Measurements from ENCODE around the gene CRK.
"Not testable (repeated sequence)": the region's sequence is repeated elsewhere in the genome, so short reads cannot be mapped to it uniquely, and the experiment has no call there.

Gene CRK

DNA sequence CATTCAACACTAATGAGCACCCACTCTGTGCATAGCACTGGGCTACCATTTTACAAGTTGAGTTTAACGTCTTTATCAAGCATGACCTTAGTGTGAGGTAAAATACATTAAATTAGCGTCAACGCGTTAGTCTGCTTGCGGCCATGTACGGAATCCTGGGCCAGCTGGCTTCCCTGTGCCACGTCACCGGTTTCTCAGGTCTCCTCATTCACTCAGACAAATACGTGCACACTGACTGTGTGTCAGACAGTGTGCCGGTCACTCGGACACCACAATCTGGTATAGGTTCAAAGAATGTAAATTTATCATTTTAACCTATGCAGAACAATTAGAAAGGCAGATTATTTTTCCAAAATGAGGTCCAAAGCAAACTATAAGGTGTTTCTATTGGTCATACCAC lies 34.6 kb downstream of the CRK start:
- H3K4me2 ChIP-seq (ENCODE audit: low read depth, low read length) = no peak overlapping the region
- no peaks in the 10 kb centered on the region for H3K4me1 ChIP-seq (ENCODE audit: low read length)
- H3K9me3 ChIP-seq (replicated peaks; ENCODE audit: insufficient read depth, low read length) = no peaks in the 10 kb centered on the region
- no peaks in the 10 kb centered on the region for H3K9me2 ChIP-seq (replicated peaks; ENCODE audit: insufficient read depth, low read length)
- 0 out of 2 replicates have a peak, but pooled peaks cover 3% of the 10 kb centered on the region for H3K36me3 ChIP-seq (replicated peaks; ENCODE audit: insufficient read depth, low read length)
- H3K79me2 ChIP-seq (ENCODE audit: low read length) = peaks cover 21% of the 10 kb centered on the region
- TF ChIP-seq, protein P1, sequence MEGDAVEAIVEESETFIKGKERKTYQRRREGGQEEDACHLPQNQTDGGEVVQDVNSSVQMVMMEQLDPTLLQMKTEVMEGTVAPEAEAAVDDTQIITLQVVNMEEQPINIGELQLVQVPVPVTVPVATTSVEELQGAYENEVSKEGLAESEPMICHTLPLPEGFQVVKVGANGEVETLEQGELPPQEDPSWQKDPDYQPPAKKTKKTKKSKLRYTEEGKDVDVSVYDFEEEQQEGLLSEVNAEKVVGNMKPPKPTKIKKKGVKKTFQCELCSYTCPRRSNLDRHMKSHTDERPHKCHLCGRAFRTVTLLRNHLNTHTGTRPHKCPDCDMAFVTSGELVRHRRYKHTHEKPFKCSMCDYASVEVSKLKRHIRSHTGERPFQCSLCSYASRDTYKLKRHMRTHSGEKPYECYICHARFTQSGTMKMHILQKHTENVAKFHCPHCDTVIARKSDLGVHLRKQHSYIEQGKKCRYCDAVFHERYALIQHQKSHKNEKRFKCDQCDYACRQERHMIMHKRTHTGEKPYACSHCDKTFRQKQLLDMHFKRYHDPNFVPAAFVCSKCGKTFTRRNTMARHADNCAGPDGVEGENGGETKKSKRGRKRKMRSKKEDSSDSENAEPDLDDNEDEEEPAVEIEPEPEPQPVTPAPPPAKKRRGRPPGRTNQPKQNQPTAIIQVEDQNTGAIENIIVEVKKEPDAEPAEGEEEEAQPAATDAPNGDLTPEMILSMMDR (IDR thresholded peaks at IDR 0.05; ENCODE audit: low read length) = no peak
- no peak for TF ChIP-seq EZH2 (optimal IDR thresholded peaks at IDR 0.05; ENCODE audit: low read depth, low read length)
- TF ChIP-seq EZH2phosphoT487 (IDR thresholded peaks at IDR 0.05; ENCODE audit: low read length) = no peak
- H3K27ac ChIP-seq (ENCODE audit: low read length) = no peak overlapping the region
- no peaks in the 10 kb centered on the region for H3K27me3 ChIP-seq (replicated peaks; ENCODE audit: insufficient read depth, low read length)
- no peaks in the 10 kb centered on the region for H3F3A ChIP-seq (ENCODE audit: insufficient read depth, low read length)
- DNase-seq = no peak
- no peaks in the 10 kb centered on the region for H4K20me1 ChIP-seq (ENCODE audit: insufficient read depth, low read length)
- no peak overlapping the region for H3K9ac ChIP-seq (ENCODE audit: low read length)
- no peak overlapping the region for H3K4me3 ChIP-seq (ENCODE audit: low read length)
- H2AFZ ChIP-seq (ENCODE audit: low read length) = no peak overlapping the region

DNA sequence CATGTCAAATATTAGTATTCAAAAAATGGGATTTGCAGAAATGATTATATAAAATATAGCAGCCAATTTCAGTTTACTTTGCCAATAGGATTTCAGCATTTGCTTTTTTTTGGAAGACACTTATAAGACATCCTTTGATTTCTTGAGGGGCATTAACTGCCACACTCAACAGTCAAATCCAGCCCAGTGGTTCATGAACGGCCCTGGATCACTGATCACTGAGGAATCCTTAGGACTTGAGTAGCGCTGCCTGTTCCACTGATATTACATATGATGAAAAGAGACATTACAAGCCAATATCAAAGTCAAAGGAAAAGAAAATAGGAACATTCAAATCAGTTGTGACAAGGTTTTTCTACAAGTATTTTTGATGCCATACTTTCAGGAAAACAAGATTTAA lies 35.1 kb downstream of the CRK start:
- no peak overlapping the region for H3K27ac ChIP-seq (ENCODE audit: low read length)
- no peak for DNase-seq
- H3K4me2 ChIP-seq (ENCODE audit: low read depth, low read length) = no peak overlapping the region
- H3K36me3 ChIP-seq (replicated peaks; ENCODE audit: insufficient read depth, low read length) = 0 out of 2 replicates have a peak, but pooled peaks cover 3% of the 10 kb centered on the region
- no peaks in the 10 kb centered on the region for H3K27me3 ChIP-seq (replicated peaks; ENCODE audit: insufficient read depth, low read length)
- no peak overlapping the region for H2AFZ ChIP-seq (ENCODE audit: low read length)
- TF ChIP-seq EZH2 (optimal IDR thresholded peaks at IDR 0.05; ENCODE audit: low read depth, low read length) (no peak), EZH2phosphoT487 (IDR thresholded peaks at IDR 0.05; ENCODE audit: low read length) (no peak)
- TF ChIP-seq, protein P1 (IDR thresholded peaks at IDR 0.05; ENCODE audit: low read length) = no peak
- H3K9ac ChIP-seq (ENCODE audit: low read length) = no peak overlapping the region
- H3K9me2 ChIP-seq (replicated peaks; ENCODE audit: insufficient read depth, low read length) = no peaks in the 10 kb centered on the region
- no peaks in the 10 kb centered on the region for H3F3A ChIP-seq (ENCODE audit: insufficient read depth, low read length)
- H3K4me3 ChIP-seq (ENCODE audit: low read length) = no peak overlapping the region
- no peaks in the 10 kb centered on the region for H3K4me1 ChIP-seq (ENCODE audit: low read length)
- H3K9me3 ChIP-seq (replicated peaks; ENCODE audit: insufficient read depth, low read length) = no peaks in the 10 kb centered on the region
- no peaks in the 10 kb centered on the region for H4K20me1 ChIP-seq (ENCODE audit: insufficient read depth, low read length)
- peaks cover 16% of the 10 kb centered on the region for H3K79me2 ChIP-seq (ENCODE audit: low read length)

DNA sequence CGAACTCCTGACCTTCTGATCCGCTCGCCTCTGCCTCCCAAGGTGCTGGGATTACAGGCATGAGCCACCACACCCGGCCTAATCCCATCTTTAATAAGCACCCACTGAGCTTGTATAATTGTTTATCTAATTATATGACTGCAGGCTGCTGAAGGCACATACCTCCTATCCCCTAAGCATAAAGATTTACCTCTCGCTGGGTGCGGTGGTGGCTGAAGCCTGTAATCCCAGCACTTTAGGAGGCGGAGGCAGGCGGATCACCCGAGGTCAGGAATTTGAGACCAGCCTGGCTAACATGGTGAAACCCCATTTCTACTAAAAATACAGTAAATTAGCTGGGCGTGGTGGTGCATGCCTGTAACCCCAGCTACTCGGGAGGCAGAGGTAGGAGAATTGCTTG lies 35.9 kb downstream of the CRK start:
- H3K9ac ChIP-seq (ENCODE audit: low read length) = no peak overlapping the region
- TF ChIP-seq, protein P1 (IDR thresholded peaks at IDR 0.05; ENCODE audit: low read length) = no peak
- no peak for TF ChIP-seq EZH2phosphoT487 (IDR thresholded peaks at IDR 0.05; ENCODE audit: low read length)
- no peak for TF ChIP-seq EZH2 (optimal IDR thresholded peaks at IDR 0.05; ENCODE audit: low read depth, low read length)
- H3K36me3 ChIP-seq (replicated peaks; ENCODE audit: insufficient read depth, low read length) = 0 out of 2 replicates have a peak, but pooled peaks cover 3% of the 10 kb centered on the region
- H4K20me1 ChIP-seq (ENCODE audit: insufficient read depth, low read length) = no peaks in the 10 kb centered on the region
- DNase-seq = no peak
- H3K9me2 ChIP-seq (replicated peaks; ENCODE audit: insufficient read depth, low read length) = no peaks in the 10 kb centered on the region
- no peaks in the 10 kb centered on the region for H3K9me3 ChIP-seq (replicated peaks; ENCODE audit: insufficient read depth, low read length)
- peaks cover 8% of the 10 kb centered on the region for H3K79me2 ChIP-seq (ENCODE audit: low read length)
- H3K4me3 ChIP-seq (ENCODE audit: low read length) = no peak overlapping the region
- no peaks in the 10 kb centered on the region for H3K27me3 ChIP-seq (replicated peaks; ENCODE audit: insufficient read depth, low read length)
- H3K27ac ChIP-seq (ENCODE audit: low read length) = no peak overlapping the region
- H3F3A ChIP-seq (ENCODE audit: insufficient read depth, low read length) = no peaks in the 10 kb centered on the region
- H2AFZ ChIP-seq (ENCODE audit: low read length) = no peak overlapping the region
- H3K4me2 ChIP-seq (ENCODE audit: low read depth, low read length) = no peak overlapping the region
- no peaks in the 10 kb centered on the region for H3K4me1 ChIP-seq (ENCODE audit: low read length)

DNA sequence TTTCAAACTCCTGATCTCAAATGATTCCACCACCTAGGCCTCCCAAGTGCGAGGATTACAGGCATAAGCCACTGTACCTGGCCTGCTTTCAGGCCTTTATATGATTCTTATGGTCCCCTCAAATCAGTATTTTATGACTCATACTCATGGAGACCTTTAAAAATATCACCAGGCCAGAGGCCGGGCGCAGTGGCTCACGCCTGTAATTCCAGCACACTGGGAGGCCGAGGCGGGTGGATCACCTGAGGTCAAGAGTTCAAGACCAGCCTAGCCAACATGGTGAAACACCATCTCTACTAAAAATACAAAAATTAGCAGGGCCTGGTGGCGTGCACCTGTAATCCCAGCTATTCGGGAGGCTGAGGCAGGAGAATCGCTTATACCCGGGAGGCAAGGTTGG lies 37.6 kb downstream of the CRK start:
- not testable (repeated sequence) for H3K9me2 ChIP-seq (replicated peaks; ENCODE audit: insufficient read depth, low read length); H3K9me3 ChIP-seq (replicated peaks; ENCODE audit: insufficient read depth, low read length); H3K27me3 ChIP-seq (replicated peaks; ENCODE audit: insufficient read depth, low read length); H3K36me3 ChIP-seq (replicated peaks; ENCODE audit: insufficient read depth, low read length); H3K4me1 ChIP-seq (ENCODE audit: low read length); H3K79me2 ChIP-seq (ENCODE audit: low read length); H3K4me2 ChIP-seq (ENCODE audit: low read depth, low read length); H4K20me1 ChIP-seq (ENCODE audit: insufficient read depth, low read length); H3K9ac ChIP-seq (ENCODE audit: low read length); H3F3A ChIP-seq (ENCODE audit: insufficient read depth, low read length); DNase-seq; H3K27ac ChIP-seq (ENCODE audit: low read length); H3K4me3 ChIP-seq (ENCODE audit: low read length); H2AFZ ChIP-seq (ENCODE audit: low read length)

Measured in MM.1S (cell line).